Uterus (tissue), 2 donors: ENCODE measurements around the gene VSTM4.

Experiments
- CTCF ChIP-seq, 4 experiments: fragments of 200-600 bp in 2 of 4; fragments of 450-650 bp in 2 of 4; sonication (generic) in 2 of 4; IDR thresholded peaks; one replicate each; pipeline ENCODE4 v1.5.1; 2016 to 2019; ENCODE audit warnings: antibody characterized with exemption in 4 of 4, mild to moderate bottlenecking in 2 of 4, moderate library complexity in 1 of 4
- POLR2A ChIP-seq, 2 donors: fragments of 450-650 bp; IDR thresholded peaks; one replicate each; pipeline ENCODE4 v1.6.1; 2016; ENCODE audit warnings: antibody characterized with exemption in 2 of 2, mild to moderate bottlenecking in 1 of 2, moderate library complexity in 1 of 2

GRCh38 chr10:49074836-49075682 lies 40.3 kb downstream of the VSTM4 start:
- TF ChIP-seq CTCF (IDR thresholded peaks at IDR 0.05): no peak
- TF ChIP-seq POLR2A (IDR thresholded peaks at IDR 0.05): no peak
